ENCODE data around the gene RPL29.

- no peak for TF ChIP-seq CTCF (IDR thresholded peaks at IDR 0.05; ENCODE audit: insufficient read depth, low read length, poor library complexity, severe bottlenecking)
- no peak for TF ChIP-seq EZH2phosphoT487 (conservative IDR thresholded peaks at IDR 0.05; ENCODE audit: low read length)
These were observed 9.3 kb upstream of the RPL29 start for GRCh38 chr3:52004906-52005395.

Measured in SU-DHL-6 (cell line).